HepG2 (cell line): ENCODE data around the gene PSMA7. TPM values are rescaled to one million over a fixed set of nuclear protein-coding genes. Genes with fewer than 3 reads are reported as not detected.

Experiments used
- ATAC-seq: fragments of 200-7000 bp; cut with Tn5 transposase; 3 replicates; pipeline ENCODE4 v1.9.1; 2020; ENCODE audit warnings: mild to moderate bottlenecking, moderate library complexity
- BruUV-seq: library from RNA; stranded (reverse); fragments of 400-500 nt; replicated peaks from 2 replicates; lab custom pipeline; 2021; lab: Mats Ljungman, UMichigan
- CTCF ChIA-PET: fragments of 300-600 bp; formaldehyde crosslinking; extraction: SDS; loops from one replicate; lab custom pipeline; 2021; ENCODE audit warnings: low total read pairs, inconsistent platforms, low intra/inter-chr PET ratio; lab: Yijun Ruan, JAX
- POLR2A ChIA-PET: fragments of 350-600 bp; sonication (Branson Sonifier 250); formaldehyde crosslinking; loops from one replicate; lab custom pipeline; 2020; ENCODE audit warnings: antibody characterized with exemption, inconsistent platforms; lab: Yijun Ruan, JAX
- DNase-seq: peaks from one replicate; pipeline ENCODE4 v3.0.0-alpha.2; 2015; ENCODE audit warnings: low spot score
- FAIRE-seq: peaks from 3 replicates; lab custom pipeline; 2011; peaks lifted over from hg19 to GRCh38; lab: Jason Lieb, UNC
- H2AFZ ChIP-seq: one replicate; pipeline ENCODE4 v1.6.1; 2011; ENCODE audit warnings: low read length, inconsistent platforms
- H3K27ac ChIP-seq: fragments of 300-600 bp; 3 replicates; pipeline ENCODE4 v1.8.0; 2011; ENCODE audit warnings: mixed run types, mild to moderate bottlenecking, mixed read lengths, low read length, inconsistent platforms; ENCODE audit not compliant: insufficient read depth; ENCODE audit errors: extremely low read length
- H3K27me3 ChIP-seq, 2 experiments: fragments of 200-600 bp in 1 of 2; 2 replicates in 1 of 2; 3 replicates in 1 of 2; pipeline versions ENCODE4 v1.6.0 to v1.8.0; 2011; ENCODE audit warnings: low read length in 2 of 2, mild to moderate bottlenecking in 2 of 2, moderate library complexity in 2 of 2, inconsistent platforms in 1 of 2; ENCODE audit not compliant: insufficient read depth in 2 of 2, control insufficient read depth in 1 of 2
- H3K36me3 ChIP-seq, 2 experiments: fragments of 200-600 bp in 1 of 2; replicated peaks in 1 of 2; 2 replicates in 1 of 2; 3 replicates in 1 of 2; pipeline versions ENCODE4 v1.5.1 to v1.8.0; 2011; ENCODE audit warnings: low read length in 2 of 2, inconsistent platforms in 1 of 2; ENCODE audit not compliant: insufficient read depth in 2 of 2, control insufficient read depth in 1 of 2
- H3K4me1 ChIP-seq: 2 replicates; pipeline ENCODE4 v1.5.1; 2012; ENCODE audit warnings: low read length, inconsistent platforms; ENCODE audit not compliant: insufficient read depth
- H3K4me2 ChIP-seq: 2 replicates; pipeline ENCODE4 v1.6.0; 2011; ENCODE audit warnings: low read depth, low read length, inconsistent platforms
- H3K4me3 ChIP-seq, 3 experiments: fragments of 200-600 bp in 1 of 3; sonication (generic), shearing (Covaris generic) in 1 of 3; replicated peaks in 1 of 3; 2 replicates each; pipeline ENCODE4 v1.5.1; 2011 to 2016; ENCODE audit warnings: low read length in 3 of 3, inconsistent platforms in 2 of 3, low read depth in 2 of 3, mild to moderate bottlenecking in 2 of 3, control low read depth in 1 of 3, mixed read lengths in 1 of 3; ENCODE audit not compliant: insufficient read depth in 1 of 3
- H3K79me2 ChIP-seq: one replicate; pipeline ENCODE4 v1.6.1; 2011; ENCODE audit warnings: low read length, inconsistent platforms; ENCODE audit not compliant: insufficient read depth
- H3K9ac ChIP-seq: 2 replicates; pipeline ENCODE4 v1.6.0; 2011; ENCODE audit warnings: mild to moderate bottlenecking, low read depth, low read length, inconsistent platforms; ENCODE audit not compliant: insufficient read depth
- H3K9me3 ChIP-seq: 2 replicates; pipeline ENCODE4 v1.5.1; 2012; ENCODE audit warnings: mild to moderate bottlenecking, low read length
- H4K20me1 ChIP-seq: 2 replicates; pipeline ENCODE4 v1.6.0; 2011; ENCODE audit warnings: inconsistent platforms, mild to moderate bottlenecking, low read length, moderate library complexity; ENCODE audit not compliant: insufficient read depth
- ARNT2 ChIP-seq: sonication (generic); formaldehyde crosslinking; IDR thresholded peaks from 2 replicates; pipeline ENCODE4 v1.8.0; 2022; ENCODE audit warnings: mild to moderate bottlenecking, low read depth, missing genetic modification reagents, moderate library complexity
- MTA1 ChIP-seq: sonication (generic); formaldehyde crosslinking; IDR thresholded peaks from 2 replicates; pipeline ENCODE4 v1.4.0; 2020; ENCODE audit warnings: missing genetic modification reagents, mild to moderate bottlenecking, borderline replicate concordance
- MXI1 ChIP-seq: IDR thresholded peaks from 3 replicates; pipeline ENCODE4 v1.6.1; 2012; ENCODE audit warnings: low read depth, low read length, inconsistent platforms, borderline replicate concordance
- PHF5A ChIP-seq: IDR thresholded peaks from one replicate; pipeline ENCODE4 v1.6.1; 2018; ENCODE audit warnings: low read depth, missing genetic modification reagents; ENCODE audit not compliant: unreplicated experiment
- RERE ChIP-seq: IDR thresholded peaks from 2 replicates; pipeline ENCODE4 v1.6.1; 2016; ENCODE audit warnings: low read depth, missing genetic modification reagents, missing compliant biosample characterization
- WIZ ChIP-seq: sonication (generic); formaldehyde crosslinking; IDR thresholded peaks from 2 replicates; pipeline ENCODE4 v1.5.1; 2020; ENCODE audit warnings: mild to moderate bottlenecking, missing genetic modification reagents
- ZFP91 ChIP-seq: sonication (generic); formaldehyde crosslinking; IDR thresholded peaks from 2 replicates; pipeline ENCODE4 v1.9.0; 2022; ENCODE audit warnings: missing genetic modification reagents, mild to moderate bottlenecking, borderline replicate concordance
- ZFY ChIP-seq: sonication (generic); formaldehyde crosslinking; IDR thresholded peaks from 2 replicates; pipeline ENCODE4 v1.4.0; 2020; ENCODE audit warnings: missing genetic modification reagents
- ZNF225 ChIP-seq: sonication (generic); formaldehyde crosslinking; IDR thresholded peaks from 2 replicates; pipeline ENCODE4 v1.4.0; 2020; ENCODE audit warnings: mild to moderate bottlenecking, missing genetic modification reagents
- ZNF337 ChIP-seq: sonication (generic); formaldehyde crosslinking; IDR thresholded peaks from 2 replicates; pipeline ENCODE4 v1.5.1; 2020; ENCODE audit warnings: missing genetic modification reagents, low read depth, mild to moderate bottlenecking, borderline replicate concordance
- ZNF547 ChIP-seq: sonication (generic); formaldehyde crosslinking; IDR thresholded peaks from 2 replicates; pipeline ENCODE4 v1.5.1; 2020; ENCODE audit warnings: mild to moderate bottlenecking, missing genetic modification reagents
- WGBS: methylation state at CpG from one replicate; pipeline ENCODE4 v1.1.6; 2017; ENCODE audit warnings: low lambda C conversion rate; 5-methylcytosine and 5-hydroxymethylcytosine counted together
- in situ Hi-C: cut with HindIII; loops from 2 replicates; pipeline ENCODE4 v1.10.0; 2017; ENCODE audit warnings: low pct_unique_long_range_greater_than_20kb; ENCODE audit not compliant: extremely low pct_ligation_motif_present
- intact Hi-C: fragments of 100-400 bp; cut with micrococcal nuclease; formaldehyde crosslinking; loops from one replicate; pipeline ENCODE4 v1.10.0; 2022; ENCODE audit not compliant: unreplicated experiment
- polyA plus RNA-seq, 8 experiments: library from polyadenylated mRNA; depleted of rRNA in 3 of 8; stranded (reverse) in 7 of 8; unstranded in 1 of 8; fragments of >200 nt; fragmentation: Illumina TruSeq in 4 of 8; extraction: Trizol in 4 of 8; gene quantifications; 2 replicates each; pipeline versions ENCODE4 v1.2.1 to v1.2.3, GENCODE V29; 2011 to 2016; ENCODE audit warnings: low read depth in 4 of 8, missing spikeins in 1 of 8, mixed read lengths in 1 of 8; ENCODE audit not compliant: insufficient read depth in 1 of 8
- total RNA-seq, 5 experiments: library from RNA; depleted of rRNA; stranded (reverse); fragments of >200 nt; fragmentation: Illumina TruSeq; extraction: Trizol; gene quantifications; 2 replicates each; pipeline ENCODE4 v1.2.3, GENCODE V29; 2016; ENCODE audit warnings: low read depth in 1 of 5
- TF ChIP-seq, protein P1 (sequence below): sonication (generic); formaldehyde crosslinking; IDR thresholded peaks from 2 replicates; pipeline ENCODE4 v1.4.0; 2020; ENCODE audit warnings: mild to moderate bottlenecking, missing genetic modification reagents
- TF ChIP-seq, protein P2 (sequence below): sonication (generic); formaldehyde crosslinking; IDR thresholded peaks from 2 replicates; pipeline ENCODE4 v1.4.0; 2020; ENCODE audit warnings: missing genetic modification reagents, mild to moderate bottlenecking, borderline replicate concordance

The PSMA7 gene
- total and polyA plus RNA-seq, 2 of the 13 experiments (the other 11 are each of a cell fraction or from before 2014, with no cell fraction given), result 531 to 631 TPM

DNA sequence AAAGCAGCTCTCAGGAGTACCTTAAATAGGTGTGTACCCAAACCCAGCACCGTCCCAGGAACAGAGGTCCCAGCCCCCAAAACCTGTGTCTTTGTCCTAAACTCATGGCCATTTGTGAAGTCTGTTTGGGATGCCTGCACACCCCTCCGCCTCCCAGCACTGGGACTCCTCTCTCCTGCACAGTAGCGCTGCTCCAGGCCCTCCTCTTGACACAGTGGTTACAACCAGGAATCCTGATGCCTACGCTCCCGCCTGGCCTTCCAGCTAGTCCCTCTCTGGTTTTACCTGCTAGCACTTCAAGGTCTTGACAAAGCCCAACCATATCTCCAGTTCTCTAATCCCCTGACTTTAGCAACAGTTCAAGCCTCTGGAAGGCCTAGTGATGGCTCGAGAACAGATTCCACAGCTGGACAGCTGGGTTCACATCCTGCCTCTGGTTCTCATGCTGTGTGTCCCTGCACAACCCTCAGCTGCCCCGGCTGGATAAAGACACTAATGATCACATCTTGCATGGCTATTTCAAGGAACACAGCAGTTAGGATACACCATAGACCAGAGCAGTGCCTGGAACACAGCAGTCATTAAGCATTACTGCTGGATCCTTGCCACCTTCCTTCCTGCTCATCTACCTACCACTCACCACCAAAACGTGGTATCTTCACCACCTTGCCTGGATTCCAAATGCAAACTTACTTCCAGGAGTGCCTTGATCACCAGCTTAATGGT lies 5.6 kb downstream of the PSMA7 start:
- peaks cover 51 to 75% of the 10 kb centered on the region in 2 experiments for H3K36me3 ChIP-seq
- H3K4me1 ChIP-seq, result peaks cover 50% of the 10 kb centered on the region
- no peak overlapping the region for H3K4me2 ChIP-seq
- H3K27me3 ChIP-seq, result no peaks in the 10 kb centered on the region; a peak in 1 of 5 replicates
- intact Hi-C loops, result loop anchor here (1.0 to 5.0 kb wide), 3 partner anchors 15 to 126 kb away; partner anchors contain the start of genes LSM14B and TAF4
- H3K79me2 ChIP-seq, result peaks cover 36% of the 10 kb centered on the region
- H3K4me3 ChIP-seq, result no peak overlapping the region
- H3K9ac ChIP-seq, result no peak overlapping the region
- WGBS, result 97% methylated on average over 8 of the region's 8 CpGs
- no peaks in the 10 kb centered on the region for H3K9me3 ChIP-seq
- FAIRE-seq (no peak), DNase-seq (no peak), ATAC-seq (no peak)
- POLR2A ChIA-PET, result interaction anchor here (4.1 to 7.8 kb wide), 3 partner anchors 15 to 127 kb away, joined by 15 to 86 read pairs (median 35); partner anchors contain the start of genes LSM14B and TAF4
- BruUV-seq, result no TSS peak
- H2AFZ ChIP-seq, result no peak overlapping the region
- no peak overlapping the region for H3K27ac ChIP-seq
- CTCF ChIA-PET, result interaction anchor here (0.8 to 3.5 kb wide), 3 partner anchors 71 to 157 kb away, joined by 3 to 48 read pairs (median 6); no protein-coding TSS in a partner anchor
- in situ Hi-C loops, result no loop called here
- peaks cover 56% of the 10 kb centered on the region for H4K20me1 ChIP-seq
- TF ChIP-seq ZNF225 (CRISPR knock-in tag) (no peak), ZFP91 (peak; percentile 14; the same call in 1 of the 2 replicates), WIZ (no peak), ZNF337 (no peak), MXI1 (no peak), RERE (CRISPR knock-in tag) (no peak), MTA1 (CRISPR knock-in tag) (no peak), ZFY (CRISPR knock-in tag) (no peak), ZNF547 (CRISPR knock-in tag) (0 out of 2 replicates have a peak, but pooled peaks have one; percentile 28), PHF5A (CRISPR knock-in tag) (no peak), ARNT2 (CRISPR knock-in tag) (no peak)
- TF ChIP-seq, protein P1, sequence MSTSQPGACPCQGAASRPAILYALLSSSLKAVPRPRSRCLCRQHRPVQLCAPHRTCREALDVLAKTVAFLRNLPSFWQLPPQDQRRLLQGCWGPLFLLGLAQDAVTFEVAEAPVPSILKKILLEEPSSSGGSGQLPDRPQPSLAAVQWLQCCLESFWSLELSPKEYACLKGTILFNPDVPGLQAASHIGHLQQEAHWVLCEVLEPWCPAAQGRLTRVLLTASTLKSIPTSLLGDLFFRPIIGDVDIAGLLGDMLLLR, result no peak
- TF ChIP-seq, protein P2, sequence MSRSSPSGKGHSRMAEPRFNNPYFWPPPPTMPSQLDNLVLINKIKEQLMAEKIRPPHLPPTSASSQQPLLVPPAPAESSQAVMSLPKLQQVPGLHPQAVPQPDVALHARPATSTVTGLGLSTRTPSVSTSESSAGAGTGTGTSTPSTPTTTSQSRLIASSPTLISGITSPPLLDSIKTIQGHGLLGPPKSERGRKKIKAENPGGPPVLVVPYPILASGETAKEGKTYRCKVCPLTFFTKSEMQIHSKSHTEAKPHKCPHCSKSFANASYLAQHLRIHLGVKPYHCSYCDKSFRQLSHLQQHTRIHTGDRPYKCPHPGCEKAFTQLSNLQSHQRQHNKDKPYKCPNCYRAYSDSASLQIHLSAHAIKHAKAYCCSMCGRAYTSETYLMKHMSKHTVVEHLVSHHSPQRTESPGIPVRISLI (CRISPR knock-in tag), result no peak
